Mononuclear cell (primary cell): ENCODE measurements around the gene CT47C1. TPM values are rescaled to one million over a fixed set of nuclear protein-coding genes. Genes with fewer than 3 reads are reported as not detected.

Experiments
- H3K27me3 ChIP-seq: 2 replicates; pipeline ENCODE4 v1.6.0; 2011; ENCODE audit warnings: low read length, control low read depth; ENCODE audit not compliant: insufficient read depth
- H3K4me1 ChIP-seq: 2 replicates; pipeline ENCODE4 v1.5.1; 2011; ENCODE audit warnings: mild to moderate bottlenecking, low read length, control low read depth; ENCODE audit not compliant: insufficient read depth
- H3K4me3 ChIP-seq: 2 replicates; pipeline ENCODE4 v1.5.1; 2011; ENCODE audit warnings: mild to moderate bottlenecking, low read length, moderate library complexity
- H3K9me3 ChIP-seq: 2 replicates; pipeline ENCODE4 v1.5.1; 2011; ENCODE audit warnings: low read depth, mild to moderate bottlenecking, control low read depth, low read length
- total RNA-seq: library from RNA; depleted of rRNA; stranded (reverse); fragments of >200 nt; gene quantifications from one replicate; pipeline ENCODE4 v1.2.3, GENCODE V29; 2012

CT47C1 gene
- total RNA-seq, 1 donor = not detected

- Histone ChIP-seq H3K4me3 (no peak overlapping the region), H3K27me3 (no peaks in the 10 kb centered on the region), H3K4me1 (no peaks in the 10 kb centered on the region), H3K9me3 (no peaks in the 10 kb centered on the region)
Observed at GRCh38 chrX:119063428-119063827, 9.4 kb upstream of the CT47C1 start.

GRCh38 chrX:119067023-119067739 is 5.6 kb upstream of the CT47C1 start:
- Histone ChIP-seq H3K9me3 (no peaks in the 10 kb centered on the region), H3K27me3 (no peaks in the 10 kb centered on the region), H3K4me1 (no peaks in the 10 kb centered on the region), H3K4me3 (no peak overlapping the region)

DNA sequence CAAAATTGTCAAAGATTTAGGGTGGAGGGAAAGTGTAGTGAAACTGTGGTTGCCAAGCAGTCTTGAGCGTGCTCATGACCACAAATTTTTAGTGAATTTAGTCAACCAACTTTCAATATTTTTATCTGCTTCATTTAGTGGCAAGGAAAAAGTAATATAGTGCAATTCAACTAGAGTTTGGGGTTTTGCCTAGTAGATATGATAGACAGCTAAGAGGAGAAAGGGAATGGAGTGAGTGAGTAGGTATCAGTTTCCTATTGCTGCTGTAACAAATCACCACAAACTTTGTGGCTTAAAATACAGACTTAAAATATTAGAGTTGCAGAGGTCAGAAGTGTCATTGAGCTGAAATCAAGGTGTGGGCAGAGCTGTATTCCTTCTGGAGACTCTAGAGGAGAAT is 3.7 kb upstream of the CT47C1 start:
- H3K27me3 ChIP-seq = no peaks in the 10 kb centered on the region
- H3K4me3 ChIP-seq = no peak overlapping the region
- no peaks in the 10 kb centered on the region for H3K4me1 ChIP-seq
- no peaks in the 10 kb centered on the region for H3K9me3 ChIP-seq

DNA sequence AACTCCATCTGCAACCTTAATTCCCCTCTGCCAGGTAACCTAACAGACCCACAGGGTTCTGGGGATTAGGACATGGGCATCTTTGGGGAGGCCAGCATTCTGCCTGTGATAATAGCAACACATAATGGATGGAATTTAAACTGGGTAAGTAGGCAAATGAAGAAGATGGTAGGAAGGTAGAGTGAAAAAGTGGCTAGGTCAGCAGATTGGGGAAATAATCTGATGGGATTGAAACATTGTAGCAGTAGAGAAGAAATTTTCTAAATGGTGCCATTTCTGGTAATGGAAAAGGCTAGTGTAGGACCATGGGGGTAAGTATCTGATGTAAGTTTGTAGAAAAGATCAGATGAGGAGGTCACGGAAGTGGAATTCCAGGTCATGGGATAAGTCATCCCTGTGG is 3.0 kb upstream of the CT47C1 start:
- Histone ChIP-seq H3K9me3 (no peaks in the 10 kb centered on the region), H3K4me3 (no peak overlapping the region), H3K27me3 (no peaks in the 10 kb centered on the region), H3K4me1 (no peaks in the 10 kb centered on the region)

GRCh38 chrX:119071381-119071780 is 1.4 kb upstream of the CT47C1 start:
- Histone ChIP-seq H3K4me3 (no peak overlapping the region), H3K4me1 (no peaks in the 10 kb centered on the region), H3K27me3 (no peaks in the 10 kb centered on the region), H3K9me3 (no peaks in the 10 kb centered on the region)

DNA sequence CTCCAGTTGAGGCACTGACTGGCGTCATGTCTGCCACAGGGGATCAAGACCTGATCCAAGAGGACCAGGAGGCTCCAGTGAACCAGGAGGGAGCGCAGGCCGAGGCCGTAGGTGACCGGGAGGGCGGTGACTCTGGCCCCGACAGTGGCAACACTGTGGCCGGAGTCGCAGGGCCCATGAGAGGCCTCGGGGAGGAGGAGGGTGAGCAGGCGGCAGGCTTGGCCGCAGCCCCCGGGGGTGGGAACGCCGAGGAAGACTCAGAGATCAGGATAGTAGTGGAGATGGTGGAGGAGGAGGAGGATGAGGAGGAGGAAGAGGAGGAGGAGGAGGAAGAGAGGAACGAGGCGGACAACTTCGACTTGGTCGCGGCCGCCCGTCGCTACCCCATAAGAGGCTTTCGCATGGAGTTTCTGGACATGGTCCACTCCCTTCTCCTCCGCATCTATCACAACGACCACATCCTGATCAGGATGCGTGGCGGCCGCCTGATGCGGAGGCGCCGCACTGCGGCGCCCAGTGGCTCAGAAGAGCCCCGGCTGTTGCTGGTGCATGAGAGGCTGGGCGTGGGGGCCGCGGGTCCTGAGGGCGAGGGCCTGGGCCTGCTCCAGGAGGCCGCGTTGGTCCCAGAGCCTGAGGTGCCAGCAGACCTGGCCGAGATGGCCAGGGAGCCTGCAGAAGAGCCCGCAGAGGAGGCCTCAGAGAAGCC is 560 bp downstream of the CT47C1 start:
- Histone ChIP-seq H3K4me3 (no peak overlapping the region), H3K4me1 (no peaks in the 10 kb centered on the region), H3K27me3 (no peaks in the 10 kb centered on the region), H3K9me3 (no peaks in the 10 kb centered on the region)

DNA sequence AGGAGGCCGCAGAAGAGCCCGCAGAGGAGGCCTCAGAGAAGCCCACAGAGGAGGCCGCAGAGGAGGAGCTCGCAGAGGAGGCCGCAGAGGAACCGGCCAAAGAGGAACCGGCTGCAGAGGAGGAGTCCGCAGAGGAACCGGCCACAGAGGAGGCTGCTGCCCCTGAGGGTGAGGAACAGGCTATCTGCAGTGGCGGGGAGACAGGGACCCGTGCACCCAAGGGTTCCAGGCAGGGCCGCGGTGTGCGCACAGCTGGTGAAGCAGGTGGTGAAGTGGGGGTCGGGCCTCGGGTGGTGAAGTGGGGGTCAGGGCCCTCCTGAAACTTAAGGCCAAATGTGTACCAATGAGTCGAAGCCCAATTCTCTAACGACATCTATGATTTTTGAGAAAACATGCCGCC is 1.1 kb downstream of the CT47C1 start:
- H3K9me3 ChIP-seq = no peaks in the 10 kb centered on the region
- no peak overlapping the region for H3K4me3 ChIP-seq
- H3K4me1 ChIP-seq = no peaks in the 10 kb centered on the region
- H3K27me3 ChIP-seq = no peaks in the 10 kb centered on the region

- no peak overlapping the region for H3K4me3 ChIP-seq
- H3K4me1 ChIP-seq = no peaks in the 10 kb centered on the region
- no peaks in the 10 kb centered on the region for H3K27me3 ChIP-seq
- no peaks in the 10 kb centered on the region for H3K9me3 ChIP-seq
Observed at GRCh38 chrX:119075270-119076025, 2.7 kb downstream of the CT47C1 start.

DNA sequence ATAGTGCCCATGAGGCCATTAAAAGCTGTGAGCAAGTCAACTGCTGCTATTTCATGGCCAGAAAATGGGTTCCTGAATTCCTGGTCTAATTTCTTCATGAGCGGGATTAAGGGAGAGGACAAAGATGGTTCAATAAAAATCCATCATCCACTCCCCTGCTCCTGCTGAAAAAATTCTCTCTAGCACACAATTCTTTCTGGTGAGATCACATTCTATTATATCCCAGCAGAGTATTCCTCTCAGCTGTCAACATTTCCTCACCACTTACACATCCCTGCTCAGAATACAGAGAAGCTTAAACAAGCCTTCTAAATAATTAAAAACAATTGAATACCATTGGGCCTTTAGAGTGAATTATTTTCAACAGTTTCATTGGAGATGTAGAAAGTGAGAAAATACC is 9.5 kb downstream of the CT47C1 start:
- Histone ChIP-seq H3K4me3 (no peak overlapping the region), H3K4me1 (no peaks in the 10 kb centered on the region), H3K9me3 (no peaks in the 10 kb centered on the region), H3K27me3 (no peaks in the 10 kb centered on the region)

- H3K4me1 ChIP-seq = no peaks in the 10 kb centered on the region
- no peaks in the 10 kb centered on the region for H3K27me3 ChIP-seq
- H3K9me3 ChIP-seq = no peaks in the 10 kb centered on the region
- no peak overlapping the region for H3K4me3 ChIP-seq
Observed at GRCh38 chrX:119084766-119085165, 12.0 kb downstream of the CT47C1 start.

GRCh38 chrX:119087121-119087520 is 14.3 kb downstream of the CT47C1 start:
- no peak overlapping the region for H3K4me3 ChIP-seq
- H3K27me3 ChIP-seq = no peaks in the 10 kb centered on the region
- H3K9me3 ChIP-seq = no peaks in the 10 kb centered on the region
- no peaks in the 10 kb centered on the region for H3K4me1 ChIP-seq

DNA sequence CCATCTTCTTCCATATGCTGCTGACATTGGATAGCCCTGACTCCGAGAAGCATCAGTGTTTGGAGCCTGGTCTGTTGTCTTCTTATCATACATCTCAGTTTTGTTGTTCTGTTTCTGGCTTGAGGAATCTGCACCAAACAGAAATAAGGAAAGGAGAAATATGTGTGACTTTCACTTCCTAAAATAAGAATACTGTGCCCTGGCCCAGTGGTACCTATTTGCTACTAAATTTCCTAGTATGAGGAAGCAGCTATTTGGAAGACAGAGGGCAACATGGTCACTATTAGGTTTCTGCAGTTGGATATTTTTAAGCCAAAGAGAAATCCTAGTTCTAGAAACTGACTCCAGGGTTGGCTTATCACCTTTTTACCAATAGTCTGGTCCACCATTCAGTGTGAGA is 16.8 kb downstream of the CT47C1 start:
- H3K4me1 ChIP-seq = no peaks in the 10 kb centered on the region
- no peak overlapping the region for H3K4me3 ChIP-seq
- no peaks in the 10 kb centered on the region for H3K27me3 ChIP-seq

GRCh38 chrX:119090627-119091026 is 17.8 kb downstream of the CT47C1 start:
- no peaks in the 10 kb centered on the region for H3K4me1 ChIP-seq
- no peaks in the 10 kb centered on the region for H3K9me3 ChIP-seq
- H3K4me3 ChIP-seq = no peak overlapping the region
- H3K27me3 ChIP-seq = no peaks in the 10 kb centered on the region

More for the DNA sequence above, 16.8 kb downstream of the CT47C1 start:
- no peaks in the 10 kb centered on the region for H3K9me3 ChIP-seq

GRCh38 chrX:119093991-119094735 is 21.4 kb downstream of the CT47C1 start:
- H3K4me1 ChIP-seq = no peaks in the 10 kb centered on the region
- no peaks in the 10 kb centered on the region for H3K9me3 ChIP-seq
- H3K4me3 ChIP-seq = no peak overlapping the region
- no peaks in the 10 kb centered on the region for H3K27me3 ChIP-seq

DNA sequence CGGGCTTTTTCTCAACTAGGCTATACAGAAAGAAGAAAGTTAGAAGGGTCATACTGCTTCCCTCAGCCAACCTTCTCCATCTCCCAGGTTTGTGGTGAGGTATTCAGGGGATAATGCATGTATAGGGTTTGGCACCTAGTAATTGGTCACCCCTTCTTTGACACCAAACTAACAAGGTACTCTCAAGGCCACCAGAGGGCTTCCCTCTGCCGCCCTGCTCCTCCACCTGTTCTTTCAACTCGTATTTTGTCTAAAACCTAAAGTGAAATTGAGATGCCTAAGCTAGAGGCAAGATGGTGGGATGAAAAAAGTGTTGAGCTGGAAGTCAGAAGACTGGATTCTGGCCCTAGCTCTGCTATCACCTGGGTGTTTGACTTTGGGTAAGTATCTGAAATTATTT is 22.0 kb downstream of the CT47C1 start:
- Histone ChIP-seq H3K9me3 (no peaks in the 10 kb centered on the region), H3K4me3 (no peak overlapping the region), H3K27me3 (no peaks in the 10 kb centered on the region), H3K4me1 (no peaks in the 10 kb centered on the region)
